HepG2 (cell line): ENCODE results near the gene XPO5. TPM values are rescaled to one million over a fixed set of nuclear protein-coding genes. Genes with fewer than 3 reads are reported as not detected.

Experiments used
- CBX2 ChIP-seq, 2 experiments: fragments of 200-600 bp in 1 of 2; sonication (generic); formaldehyde crosslinking in 1 of 2; IDR thresholded peaks; 2 replicates each; pipeline versions ENCODE4 v1.7.0 to v1.8.1; 2018 to 2022; ENCODE audit warnings: low read depth in 2 of 2, low read length in 1 of 2, mild to moderate bottlenecking in 1 of 2, missing genetic modification reagents in 1 of 2
- FOXM1 ChIP-seq: sonication (generic); formaldehyde crosslinking; IDR thresholded peaks from 2 replicates; pipeline ENCODE4 v1.5.0; 2020; ENCODE audit warnings: missing genetic modification reagents
- JARID2 ChIP-seq: sonication (generic); formaldehyde crosslinking; IDR thresholded peaks from 2 replicates; pipeline ENCODE4 v1.8.1; 2023; ENCODE audit warnings: missing genetic modification reagents, inconsistent platforms; ENCODE audit not compliant: insufficient replicate concordance
- NBN ChIP-seq: fragments of 450-650 bp; conservative IDR thresholded peaks from 2 replicates; pipeline ENCODE4 v1.6.1; 2017
- NONO ChIP-seq, 2 experiments: fragments of 450-650 bp in 1 of 2; sonication (generic) in 1 of 2; formaldehyde crosslinking in 1 of 2; IDR thresholded peaks in 1 of 2; conservative IDR thresholded peaks in 1 of 2; 2 replicates each; pipeline versions ENCODE4 v1.6.1 to v1.8.0; 2017 to 2022; ENCODE audit warnings: mild to moderate bottlenecking in 1 of 2, missing genetic modification reagents in 1 of 2, moderate library complexity in 1 of 2
- PTBP1 ChIP-seq: fragments of 200-400 bp; formaldehyde crosslinking; IDR thresholded peaks from 2 replicates; pipeline ENCODE4 v1.6.1; 2018; ENCODE audit warnings: low read length, low read depth; ENCODE audit not compliant: poor library complexity, severe bottlenecking
- RXRA ChIP-seq: sonication (generic); formaldehyde crosslinking; IDR thresholded peaks from 2 replicates; pipeline ENCODE4 v1.5.1; 2020; ENCODE audit warnings: missing genetic modification reagents
- SATB2 ChIP-seq: sonication (generic); formaldehyde crosslinking; IDR thresholded peaks from 2 replicates; pipeline ENCODE4 v1.5.0; 2020; ENCODE audit warnings: missing genetic modification reagents
- TAF1 ChIP-seq: sonication (generic); formaldehyde crosslinking; IDR thresholded peaks from 2 replicates; pipeline ENCODE4 v1.4.0; 2020; ENCODE audit warnings: missing genetic modification reagents
- ZNF496 ChIP-seq: sonication (generic); formaldehyde crosslinking; IDR thresholded peaks from 2 replicates; pipeline ENCODE4 v1.8.1; 2023; ENCODE audit warnings: mild to moderate bottlenecking, moderate library complexity, missing genetic modification reagents; ENCODE audit not compliant: insufficient replicate concordance
- ZNF891 ChIP-seq: sonication (generic); formaldehyde crosslinking; IDR thresholded peaks from 2 replicates; pipeline ENCODE4 v1.5.0; 2020; ENCODE audit warnings: mild to moderate bottlenecking, missing genetic modification reagents
- polyA plus RNA-seq, 8 experiments: library from polyadenylated mRNA; depleted of rRNA in 3 of 8; stranded (reverse) in 7 of 8; unstranded in 1 of 8; fragments of >200 nt; fragmentation: Illumina TruSeq in 4 of 8; extraction: Trizol in 4 of 8; gene quantifications; 2 replicates each; pipeline versions ENCODE4 v1.2.1 to v1.2.3, GENCODE V29; 2011 to 2016; ENCODE audit warnings: low read depth in 4 of 8, missing spikeins in 1 of 8, mixed read lengths in 1 of 8; ENCODE audit not compliant: insufficient read depth in 1 of 8
- total RNA-seq, 5 experiments: library from RNA; depleted of rRNA; stranded (reverse); fragments of >200 nt; fragmentation: Illumina TruSeq; extraction: Trizol; gene quantifications; 2 replicates each; pipeline ENCODE4 v1.2.3, GENCODE V29; 2016; ENCODE audit warnings: low read depth in 1 of 5
- TF ChIP-seq, protein P1 (sequence below): conservative IDR thresholded peaks from 2 replicates; pipeline ENCODE4 v1.6.1; 2018; ENCODE audit warnings: missing genetic modification reagents
- TF ChIP-seq, protein P2 (sequence below): IDR thresholded peaks from 2 replicates; pipeline ENCODE4 v1.6.1; 2016; ENCODE audit warnings: low read depth, missing genetic modification reagents, missing compliant biosample characterization
- TF ChIP-seq, protein P3 (sequence below): IDR thresholded peaks from 2 replicates; pipeline ENCODE4 v1.6.1; 2016; ENCODE audit warnings: low read depth, control low read depth
- TF ChIP-seq, protein P4 (sequence below): sonication (generic); formaldehyde crosslinking; IDR thresholded peaks from 2 replicates; pipeline ENCODE4 v1.5.1; 2020; ENCODE audit warnings: missing genetic modification reagents, mild to moderate bottlenecking, borderline replicate concordance

Gene XPO5
- total and polyA plus RNA-seq, 2 of the 13 experiments (the other 11 are each of a cell fraction or from before 2014, with no cell fraction given) = 52.2 to 68.0 TPM

DNA sequence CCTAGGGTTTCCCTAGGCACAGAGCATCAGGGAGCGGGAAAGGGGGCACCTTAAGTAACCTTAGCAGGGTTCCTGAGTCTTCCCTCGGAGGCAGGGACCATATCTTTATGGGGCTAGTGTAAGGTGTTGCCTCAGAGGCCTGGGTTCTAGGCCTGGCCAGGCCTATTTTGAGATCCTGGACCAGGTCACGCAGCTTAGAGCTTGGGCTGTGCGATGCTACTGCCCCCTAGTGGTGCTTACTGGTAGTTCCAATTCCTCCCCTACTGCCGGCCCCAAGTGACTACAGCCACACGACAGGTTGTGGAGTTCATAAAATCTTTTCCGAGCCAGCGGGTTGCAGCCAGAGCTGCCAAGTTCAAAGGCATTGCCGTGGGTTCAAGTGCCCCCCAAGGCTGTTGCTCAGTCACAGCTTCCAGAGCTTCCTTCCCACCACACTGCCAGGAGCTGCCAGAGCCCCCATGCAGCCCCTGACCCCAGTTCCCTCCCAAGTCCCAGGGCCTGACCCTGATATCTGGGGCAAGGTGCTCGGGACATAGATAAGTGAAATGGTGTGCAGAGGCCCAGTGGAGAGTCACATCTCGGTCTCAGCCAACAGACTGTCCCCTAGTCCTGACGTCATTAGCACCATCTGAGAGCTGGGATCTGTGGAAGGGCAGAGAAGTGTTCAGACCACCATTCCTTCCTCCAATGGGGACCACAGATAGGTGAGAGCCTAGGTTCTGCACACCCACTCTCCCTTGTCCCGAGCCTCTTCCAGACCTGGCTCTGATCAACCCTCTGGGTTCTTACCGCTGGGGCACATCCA is 69.0 kb downstream of the XPO5 start (continued):
- no peak for TF ChIP-seq ZNF891 (CRISPR knock-in tag)
- no peak for TF ChIP-seq PTBP1
- no peak for TF ChIP-seq JARID2 (CRISPR knock-in tag)
- TF ChIP-seq FOXM1 (CRISPR knock-in tag) = no peak
- TF ChIP-seq, protein P1, sequence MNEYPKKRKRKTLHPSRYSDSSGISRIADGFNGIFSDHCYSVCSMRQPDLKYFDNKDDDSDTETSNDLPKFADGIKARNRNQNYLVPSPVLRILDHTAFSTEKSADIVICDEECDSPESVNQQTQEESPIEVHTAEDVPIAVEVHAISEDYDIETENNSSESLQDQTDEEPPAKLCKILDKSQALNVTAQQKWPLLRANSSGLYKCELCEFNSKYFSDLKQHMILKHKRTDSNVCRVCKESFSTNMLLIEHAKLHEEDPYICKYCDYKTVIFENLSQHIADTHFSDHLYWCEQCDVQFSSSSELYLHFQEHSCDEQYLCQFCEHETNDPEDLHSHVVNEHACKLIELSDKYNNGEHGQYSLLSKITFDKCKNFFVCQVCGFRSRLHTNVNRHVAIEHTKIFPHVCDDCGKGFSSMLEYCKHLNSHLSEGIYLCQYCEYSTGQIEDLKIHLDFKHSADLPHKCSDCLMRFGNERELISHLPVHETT = no peak
- TF ChIP-seq SATB2 (CRISPR knock-in tag) = no peak
- TF ChIP-seq, protein P2, sequence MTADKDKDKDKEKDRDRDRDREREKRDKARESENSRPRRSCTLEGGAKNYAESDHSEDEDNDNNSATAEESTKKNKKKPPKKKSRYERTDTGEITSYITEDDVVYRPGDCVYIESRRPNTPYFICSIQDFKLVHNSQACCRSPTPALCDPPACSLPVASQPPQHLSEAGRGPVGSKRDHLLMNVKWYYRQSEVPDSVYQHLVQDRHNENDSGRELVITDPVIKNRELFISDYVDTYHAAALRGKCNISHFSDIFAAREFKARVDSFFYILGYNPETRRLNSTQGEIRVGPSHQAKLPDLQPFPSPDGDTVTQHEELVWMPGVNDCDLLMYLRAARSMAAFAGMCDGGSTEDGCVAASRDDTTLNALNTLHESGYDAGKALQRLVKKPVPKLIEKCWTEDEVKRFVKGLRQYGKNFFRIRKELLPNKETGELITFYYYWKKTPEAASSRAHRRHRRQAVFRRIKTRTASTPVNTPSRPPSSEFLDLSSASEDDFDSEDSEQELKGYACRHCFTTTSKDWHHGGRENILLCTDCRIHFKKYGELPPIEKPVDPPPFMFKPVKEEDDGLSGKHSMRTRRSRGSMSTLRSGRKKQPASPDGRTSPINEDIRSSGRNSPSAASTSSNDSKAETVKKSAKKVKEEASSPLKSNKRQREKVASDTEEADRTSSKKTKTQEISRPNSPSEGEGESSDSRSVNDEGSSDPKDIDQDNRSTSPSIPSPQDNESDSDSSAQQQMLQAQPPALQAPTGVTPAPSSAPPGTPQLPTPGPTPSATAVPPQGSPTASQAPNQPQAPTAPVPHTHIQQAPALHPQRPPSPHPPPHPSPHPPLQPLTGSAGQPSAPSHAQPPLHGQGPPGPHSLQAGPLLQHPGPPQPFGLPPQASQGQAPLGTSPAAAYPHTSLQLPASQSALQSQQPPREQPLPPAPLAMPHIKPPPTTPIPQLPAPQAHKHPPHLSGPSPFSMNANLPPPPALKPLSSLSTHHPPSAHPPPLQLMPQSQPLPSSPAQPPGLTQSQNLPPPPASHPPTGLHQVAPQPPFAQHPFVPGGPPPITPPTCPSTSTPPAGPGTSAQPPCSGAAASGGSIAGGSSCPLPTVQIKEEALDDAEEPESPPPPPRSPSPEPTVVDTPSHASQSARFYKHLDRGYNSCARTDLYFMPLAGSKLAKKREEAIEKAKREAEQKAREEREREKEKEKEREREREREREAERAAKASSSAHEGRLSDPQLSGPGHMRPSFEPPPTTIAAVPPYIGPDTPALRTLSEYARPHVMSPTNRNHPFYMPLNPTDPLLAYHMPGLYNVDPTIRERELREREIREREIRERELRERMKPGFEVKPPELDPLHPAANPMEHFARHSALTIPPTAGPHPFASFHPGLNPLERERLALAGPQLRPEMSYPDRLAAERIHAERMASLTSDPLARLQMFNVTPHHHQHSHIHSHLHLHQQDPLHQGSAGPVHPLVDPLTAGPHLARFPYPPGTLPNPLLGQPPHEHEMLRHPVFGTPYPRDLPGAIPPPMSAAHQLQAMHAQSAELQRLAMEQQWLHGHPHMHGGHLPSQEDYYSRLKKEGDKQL (CRISPR knock-in tag) = no peak
- no peak for TF ChIP-seq CBX2 (IDR thresholded peaks at IDR 0.05; ENCODE audit: low read depth, low read length)
- no peak for TF ChIP-seq CBX2 (CRISPR knock-in tag; IDR thresholded peaks at IDR 0.05; ENCODE audit: low read depth)
- TF ChIP-seq, protein P3, sequence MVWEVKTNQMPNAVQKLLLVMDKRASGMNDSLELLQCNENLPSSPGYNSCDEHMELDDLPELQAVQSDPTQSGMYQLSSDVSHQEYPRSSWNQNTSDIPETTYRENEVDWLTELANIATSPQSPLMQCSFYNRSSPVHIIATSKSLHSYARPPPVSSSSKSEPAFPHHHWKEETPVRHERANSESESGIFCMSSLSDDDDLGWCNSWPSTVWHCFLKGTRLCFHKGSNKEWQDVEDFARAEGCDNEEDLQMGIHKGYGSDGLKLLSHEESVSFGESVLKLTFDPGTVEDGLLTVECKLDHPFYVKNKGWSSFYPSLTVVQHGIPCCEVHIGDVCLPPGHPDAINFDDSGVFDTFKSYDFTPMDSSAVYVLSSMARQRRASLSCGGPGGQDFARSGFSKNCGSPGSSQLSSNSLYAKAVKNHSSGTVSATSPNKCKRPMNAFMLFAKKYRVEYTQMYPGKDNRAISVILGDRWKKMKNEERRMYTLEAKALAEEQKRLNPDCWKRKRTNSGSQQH = 0 out of 2 replicates have a peak, but pooled peaks have one; percentile 62
- no peak for TF ChIP-seq NBN
- no peak for TF ChIP-seq ZNF496
- TF ChIP-seq RXRA (CRISPR knock-in tag) = peak; percentile 56
- peak; percentile 29; the same call in 1 of the 2 replicates for TF ChIP-seq TAF1 (CRISPR knock-in tag)
- no peak for TF ChIP-seq NONO (IDR thresholded peaks at IDR 0.05)
- TF ChIP-seq NONO (CRISPR knock-in tag; conservative IDR thresholded peaks at IDR 0.05) = 0 out of 2 replicates have a peak, but pooled peaks have one; percentile 50
- TF ChIP-seq, protein P4, sequence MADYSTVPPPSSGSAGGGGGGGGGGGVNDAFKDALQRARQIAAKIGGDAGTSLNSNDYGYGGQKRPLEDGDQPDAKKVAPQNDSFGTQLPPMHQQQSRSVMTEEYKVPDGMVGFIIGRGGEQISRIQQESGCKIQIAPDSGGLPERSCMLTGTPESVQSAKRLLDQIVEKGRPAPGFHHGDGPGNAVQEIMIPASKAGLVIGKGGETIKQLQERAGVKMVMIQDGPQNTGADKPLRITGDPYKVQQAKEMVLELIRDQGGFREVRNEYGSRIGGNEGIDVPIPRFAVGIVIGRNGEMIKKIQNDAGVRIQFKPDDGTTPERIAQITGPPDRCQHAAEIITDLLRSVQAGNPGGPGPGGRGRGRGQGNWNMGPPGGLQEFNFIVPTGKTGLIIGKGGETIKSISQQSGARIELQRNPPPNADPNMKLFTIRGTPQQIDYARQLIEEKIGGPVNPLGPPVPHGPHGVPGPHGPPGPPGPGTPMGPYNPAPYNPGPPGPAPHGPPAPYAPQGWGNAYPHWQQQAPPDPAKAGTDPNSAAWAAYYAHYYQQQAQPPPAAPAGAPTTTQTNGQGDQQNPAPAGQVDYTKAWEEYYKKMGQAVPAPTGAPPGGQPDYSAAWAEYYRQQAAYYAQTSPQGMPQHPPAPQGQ (CRISPR knock-in tag) = 0 out of 2 replicates have a peak, but pooled peaks have one; percentile 33
